GM12878 (cell line): ENCODE measurements around the gene CDCP1. TPM values are rescaled to one million over a fixed set of nuclear protein-coding genes. Genes with fewer than 3 reads are reported as not detected.

Experiments
- ATAC-seq: fragments of 200-7000 bp; cut with Tn5 transposase; 3 replicates; pipeline ENCODE4 v1.9.1; 2020; ENCODE audit warnings: mild to moderate bottlenecking, moderate library complexity
- BruUV-seq: library from RNA; stranded (reverse); fragments of 400-500 nt; replicated peaks from 2 replicates; lab custom pipeline; 2021; lab: Mats Ljungman, UMichigan
- CTCF ChIA-PET: fragments of 300-600 bp; sonication (Branson Sonifier 250); formaldehyde crosslinking; extraction: SDS; loops from one replicate; lab custom pipeline; 2021; ENCODE audit warnings: inconsistent platforms; lab: Yijun Ruan, JAX
- POLR2A ChIA-PET: fragments of 350-600 bp; formaldehyde crosslinking; extraction: SDS; loops from one replicate; lab custom pipeline; 2021; ENCODE audit warnings: inconsistent platforms; lab: Charles Lee
- RAD21 ChIA-PET: fragments of 300-600 bp; sonication (Branson Sonifier 250); formaldehyde crosslinking; loops from one replicate; lab custom pipeline; 2023; ENCODE audit warnings: antibody characterized with exemption; ENCODE audit not compliant: unreplicated experiment; lab: Charles Lee
- SMC1A ChIA-PET: fragments of 300-600 bp; sonication (Branson Sonifier 250); formaldehyde crosslinking; loops from one replicate; lab custom pipeline; 2023; ENCODE audit not compliant: unreplicated experiment, uncharacterized antibody; lab: Charles Lee
- DNase-seq: peaks from one replicate; pipeline ENCODE4 v3.0.0-alpha.2; 2011; ENCODE audit warnings: low read depth, low spot score
- FAIRE-seq: peaks from 3 replicates; lab custom pipeline; 2011; peaks lifted over from hg19 to GRCh38; lab: Jason Lieb, UNC
- H2AFZ ChIP-seq: 2 replicates; pipeline ENCODE4 v1.6.0; 2011; ENCODE audit warnings: low read depth, low read length, control low read depth; ENCODE audit not compliant: control insufficient read depth
- H3K27ac ChIP-seq: 2 replicates; pipeline ENCODE4 v1.5.1; 2011; ENCODE audit warnings: control low read depth; ENCODE audit not compliant: control insufficient read depth, insufficient read depth
- H3K27me3 ChIP-seq, 2 experiments: replicated peaks in 1 of 2; 2 replicates each; pipeline versions ENCODE4 v1.6.0 to v1.6.1; 2011; ENCODE audit warnings: low read length in 1 of 2; ENCODE audit not compliant: control insufficient read depth in 2 of 2, insufficient read depth in 2 of 2
- H3K36me3 ChIP-seq, 2 experiments: 2 replicates each; pipeline ENCODE4 v1.5.1; 2011; ENCODE audit warnings: low read length in 1 of 2; ENCODE audit not compliant: control insufficient read depth in 2 of 2, insufficient read depth in 2 of 2
- H3K4me1 ChIP-seq: 2 replicates; pipeline ENCODE4 v1.6.1; 2011; ENCODE audit warnings: mild to moderate bottlenecking, low read length, moderate library complexity, mixed read lengths; ENCODE audit not compliant: control insufficient read depth, insufficient read depth
- H3K4me2 ChIP-seq: 2 replicates; pipeline ENCODE4 v1.6.0; 2011; ENCODE audit warnings: control low read depth; ENCODE audit not compliant: control insufficient read depth, insufficient read depth
- H3K4me3 ChIP-seq: fragments of 200-600 bp; sonication (generic); 2 replicates; pipeline ENCODE4 v1.5.1; 2016
- H3K79me2 ChIP-seq: 2 replicates; pipeline ENCODE4 v1.6.0; 2011; ENCODE audit warnings: low read length; ENCODE audit not compliant: control insufficient read depth, insufficient read depth
- H3K9ac ChIP-seq: 2 replicates; pipeline ENCODE4 v1.8.0; 2011; ENCODE audit warnings: low read length, control low read depth, mixed read lengths; ENCODE audit not compliant: control insufficient read depth, insufficient read depth
- H3K9me3 ChIP-seq: replicated peaks from 3 replicates; pipeline ENCODE4 v1.5.1; 2011; ENCODE audit warnings: mild to moderate bottlenecking, low read length; ENCODE audit not compliant: control insufficient read depth, insufficient read depth
- H4K20me1 ChIP-seq: 2 replicates; pipeline ENCODE4 v1.6.0; 2011; ENCODE audit not compliant: control insufficient read depth, insufficient read depth
- BACH1 ChIP-seq: fragments of 450-650 bp; IDR thresholded peaks from 2 replicates; pipeline ENCODE4 v1.6.1; 2017; ENCODE audit warnings: mild to moderate bottlenecking, borderline replicate concordance
- MAX ChIP-seq: IDR thresholded peaks from 2 replicates; pipeline ENCODE4 v1.6.1; 2012; ENCODE audit warnings: low read depth, low read length, improper control_type of control experiment
- NFIC ChIP-seq: IDR thresholded peaks from 2 replicates; pipeline ENCODE4 v1.6.1; 2012; ENCODE audit warnings: low read depth, mild to moderate bottlenecking, inconsistent platforms, low read length, moderate library complexity
- RBBP5 ChIP-seq: fragments of 200-600 bp; sonication (generic); conservative IDR thresholded peaks from 2 replicates; pipeline ENCODE4 v1.6.1; 2016
- RUNX3 ChIP-seq: IDR thresholded peaks from 2 replicates; pipeline ENCODE4 v1.6.1; 2012; ENCODE audit warnings: low read length, inconsistent platforms
- ZBTB11 ChIP-seq: fragments of 450-650 bp; formaldehyde crosslinking; IDR thresholded peaks from 2 replicates; pipeline ENCODE4 v1.5.0; 2022; ENCODE audit warnings: mild to moderate bottlenecking, missing genetic modification characterization
- WGBS: methylation state at CpG from one replicate; pipeline ENCODE4 v1.1.6; 2016; ENCODE audit warnings: low lambda C conversion rate; ENCODE audit not compliant: insufficient replicate concordance, insufficient coverage; ENCODE audit errors: missing lambda C conversion rate; 5-methylcytosine and 5-hydroxymethylcytosine counted together
- in situ Hi-C: fragments of 300-500 bp; cut with MboI; formaldehyde crosslinking; loops from 9 replicates; pipeline ENCODE4 v1.14.3; 2018; ENCODE audit warnings: mixed read lengths
- intact Hi-C: fragments of 100-400 bp; cut with micrococcal nuclease; formaldehyde crosslinking; loops from one replicate; pipeline ENCODE4 v1.14.2; 2022; ENCODE audit not compliant: unreplicated experiment
- polyA plus RNA-seq, 11 experiments: library from polyadenylated mRNA; depleted of rRNA in 4 of 11; unstranded in 6 of 11; stranded (reverse) in 5 of 11; fragments of >200 nt; fragmentation: Nextera tagmentation in 4 of 11; fragmentation: Illumina TruSeq in 1 of 11; extraction: Ambion mirVana in 4 of 11; extraction: Trizol in 1 of 11; gene quantifications; 1 replicate in 1 of 11; 2 replicates in 10 of 11; pipeline versions ENCODE4 v1.2.1 to v1.2.3, GENCODE V29; 2011 to 2016; ENCODE audit warnings: inconsistent platforms in 2 of 11, missing spikeins in 2 of 11, low read depth in 1 of 11
- total RNA-seq, 4 experiments: library from RNA; depleted of rRNA in 3 of 4; stranded (reverse); fragments of >200 nt in 3 of 4; fragmentation: Illumina TruSeq in 1 of 4; extraction: Trizol in 1 of 4; gene quantifications; 2 replicates each; pipeline versions ENCODE4 v1.2.1 to v1.2.3, GENCODE V29; 2013 to 2021

Gene CDCP1
- total and polyA plus RNA-seq, 10 of the 15 experiments (the other 5 are each of a cell fraction or from before 2014, with no cell fraction given): 0.35 to 2.2 (median 0.86) TPM

GRCh38 chr3:45128950-45129349 lies 17.2 kb downstream of the CDCP1 start:
- no peak for FAIRE-seq

More at GRCh38 chr3:45128950-45129349, 17.2 kb downstream of the CDCP1 start:
- Histone ChIP-seq H3K9ac (no peak overlapping the region), H3K79me2 (no peaks in the 10 kb centered on the region), H4K20me1 (no peaks in the 10 kb centered on the region), H3K27ac (no peak overlapping the region), H3K9me3 (no peaks in the 10 kb centered on the region), H2AFZ (no peak overlapping the region), H3K36me3 (no peaks in the 10 kb centered on the region), H3K4me1 (no peaks in the 10 kb centered on the region), H3K4me2 (no peak overlapping the region), H3K4me3 (no peak overlapping the region), H3K27me3 (0 out of 4 replicates have a peak, but pooled peaks cover 0 to 4% of the 10 kb centered on the region in 2 experiments)
- 30% methylated on average over 4 of the region's 4 CpGs for WGBS
- POLR2A ChIA-PET: no interaction called here
- RAD21 ChIA-PET: no interaction called here
- ATAC-seq: no peak
- SMC1A ChIA-PET: interaction anchor here (1.9 kb wide), 1 partner anchor 10 kb away, joined by 5 read pairs; no protein-coding TSS in a partner anchor
- no TSS peak for BruUV-seq
- no peak for TF ChIP-seq RUNX3
- TF ChIP-seq MAX: no peak
- TF ChIP-seq NFIC: no peak
- TF ChIP-seq BACH1: no peak
- TF ChIP-seq RBBP5: no peak
- no peak for TF ChIP-seq ZBTB11
- CTCF ChIA-PET: interaction anchor here (0.8 to 1.4 kb wide), 2 partner anchors 81 to 382 kb away, joined by 3 to 5 read pairs; no protein-coding TSS in a partner anchor
- intact Hi-C loops (no loop called here), in situ Hi-C loops (no loop called here)
- no peak for DNase-seq
